ES-I3 (cell line): ENCODE results near the gene PTGES2.

Experiments
- H3K36me3 ChIP-seq: 2 replicates; pipeline ENCODE4 v1.6.1; 2013; ENCODE audit warnings: mild to moderate bottlenecking, low read length, control low read depth, moderate library complexity; ENCODE audit not compliant: insufficient read depth
- H3K4me1 ChIP-seq: 2 replicates; pipeline ENCODE4 v1.6.1; 2013; ENCODE audit warnings: mild to moderate bottlenecking, control low read depth, low read length; ENCODE audit not compliant: insufficient read depth
- H3K9ac ChIP-seq: 2 replicates; pipeline ENCODE4 v1.6.1; 2013; ENCODE audit warnings: low read depth, mild to moderate bottlenecking, low read length, moderate library complexity
- H3K9me3 ChIP-seq: 2 replicates; pipeline ENCODE4 v1.6.1; 2013; ENCODE audit warnings: mild to moderate bottlenecking, low read length, moderate library complexity; ENCODE audit not compliant: control insufficient read depth, insufficient read depth

The PTGES2 gene

DNA sequence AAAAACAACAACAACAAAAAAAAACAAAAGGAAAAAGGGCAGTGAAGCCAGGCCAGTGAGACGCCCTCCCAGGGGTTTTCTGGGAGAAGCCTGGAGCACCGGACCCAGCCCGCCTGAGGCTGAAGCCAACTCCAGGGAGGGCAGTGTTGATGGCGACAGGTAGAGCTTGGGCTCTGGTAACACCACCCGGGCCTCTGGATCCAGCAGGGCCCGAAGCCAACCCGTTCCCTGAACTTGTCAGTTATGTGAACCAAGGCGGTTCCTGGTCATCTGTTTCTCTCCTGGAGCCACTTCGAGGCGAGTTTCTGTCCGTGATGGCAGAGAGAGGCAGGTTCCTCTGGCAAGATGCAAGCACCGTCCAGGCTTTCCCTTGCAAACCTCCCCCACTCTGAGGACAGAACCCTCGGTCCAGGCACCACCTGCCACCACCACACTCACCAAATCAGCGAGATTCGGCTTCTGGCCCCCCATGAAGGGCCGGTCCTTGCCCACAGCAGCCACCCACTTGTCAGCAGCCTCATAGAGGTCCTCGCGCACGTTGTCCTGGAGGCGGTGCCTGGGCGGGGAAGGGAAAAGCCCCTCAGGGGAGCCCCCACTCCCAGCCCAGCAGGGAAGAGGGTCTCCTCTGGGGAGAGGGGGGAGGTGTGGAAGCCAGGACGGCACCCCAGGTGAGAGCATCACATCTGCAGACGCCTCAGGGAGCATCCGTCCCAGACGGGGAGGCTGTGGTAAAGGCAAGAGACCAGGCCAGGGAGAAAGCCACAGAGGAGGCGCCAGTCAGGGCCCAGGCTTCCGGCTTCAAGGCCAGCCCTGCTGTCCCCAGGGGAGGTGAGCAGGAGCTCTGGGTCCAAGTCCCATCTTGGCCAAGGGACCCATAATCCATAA, 5.4 kb downstream of the PTGES2 start:
- peaks cover 3% of the 10 kb centered on the region; the same call in 1 of the 2 replicates for H3K36me3 ChIP-seq
- peaks cover 11% of the 10 kb centered on the region for H3K4me1 ChIP-seq
- H3K9me3 ChIP-seq = no peaks in the 10 kb centered on the region
- no peak overlapping the region for H3K9ac ChIP-seq

DNA sequence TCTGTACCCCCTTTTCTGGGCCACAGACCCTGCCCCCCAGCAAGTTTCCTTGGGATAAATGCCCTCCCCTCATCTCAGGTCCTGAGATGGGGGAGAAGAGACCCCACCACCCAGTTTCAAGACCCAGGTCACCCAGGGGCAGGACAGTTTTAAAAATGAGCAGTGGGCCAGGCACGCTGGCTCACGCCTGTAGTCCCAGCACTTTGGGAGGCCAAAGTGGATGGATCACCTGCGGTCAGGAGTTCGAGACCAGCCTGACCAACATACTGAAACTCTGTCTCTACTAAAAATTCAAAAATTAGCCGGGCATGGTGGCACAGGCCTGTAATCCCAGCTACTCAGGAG, 6.1 kb downstream of the PTGES2 start:
- Histone ChIP-seq H3K4me1 (peaks cover 11% of the 10 kb centered on the region), H3K9me3 (no peaks in the 10 kb centered on the region), H3K9ac (no peak overlapping the region), H3K36me3 (peaks cover 3% of the 10 kb centered on the region; the same call in 1 of the 2 replicates)

DNA sequence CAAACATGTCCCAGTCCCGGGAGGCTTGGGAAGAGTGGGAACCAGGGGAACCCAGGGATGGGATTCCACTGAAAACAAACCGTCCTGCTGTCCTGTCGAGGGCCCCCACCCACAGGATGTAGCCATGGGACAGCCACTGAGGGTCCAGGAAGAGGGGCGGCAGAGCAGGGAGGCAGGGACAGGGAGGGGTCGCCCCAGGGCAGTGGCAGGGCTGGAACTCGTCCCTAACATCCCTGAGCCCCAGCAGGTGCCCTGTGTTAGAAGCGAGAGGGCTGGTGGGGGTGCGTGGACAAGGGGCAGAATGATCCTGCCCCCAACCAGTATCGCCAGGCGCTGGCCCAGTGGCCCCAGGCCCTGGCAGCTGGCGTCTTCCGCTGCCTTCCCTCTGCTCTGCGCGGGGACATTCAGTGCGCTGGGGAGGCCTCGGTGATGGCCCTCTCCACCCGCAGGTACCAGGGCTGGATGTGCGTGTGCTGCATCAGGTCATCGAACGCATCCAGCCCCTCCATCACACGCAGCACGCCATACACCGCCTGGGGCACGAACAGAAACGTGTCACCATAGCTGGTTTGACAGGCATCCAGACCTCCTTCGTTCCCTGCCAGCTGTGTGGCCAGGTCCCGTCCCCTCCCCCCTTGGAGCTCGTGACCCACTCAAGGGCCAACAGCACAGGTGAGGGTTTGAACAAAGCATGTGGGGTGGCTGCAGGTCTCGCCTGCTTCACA, 6.6 kb downstream of the PTGES2 start:
- Histone ChIP-seq H3K9ac (no peak overlapping the region), H3K9me3 (no peaks in the 10 kb centered on the region), H3K4me1 (peaks cover 7% of the 10 kb centered on the region), H3K36me3 (peaks cover 3% of the 10 kb centered on the region; the same call in 1 of the 2 replicates)

DNA sequence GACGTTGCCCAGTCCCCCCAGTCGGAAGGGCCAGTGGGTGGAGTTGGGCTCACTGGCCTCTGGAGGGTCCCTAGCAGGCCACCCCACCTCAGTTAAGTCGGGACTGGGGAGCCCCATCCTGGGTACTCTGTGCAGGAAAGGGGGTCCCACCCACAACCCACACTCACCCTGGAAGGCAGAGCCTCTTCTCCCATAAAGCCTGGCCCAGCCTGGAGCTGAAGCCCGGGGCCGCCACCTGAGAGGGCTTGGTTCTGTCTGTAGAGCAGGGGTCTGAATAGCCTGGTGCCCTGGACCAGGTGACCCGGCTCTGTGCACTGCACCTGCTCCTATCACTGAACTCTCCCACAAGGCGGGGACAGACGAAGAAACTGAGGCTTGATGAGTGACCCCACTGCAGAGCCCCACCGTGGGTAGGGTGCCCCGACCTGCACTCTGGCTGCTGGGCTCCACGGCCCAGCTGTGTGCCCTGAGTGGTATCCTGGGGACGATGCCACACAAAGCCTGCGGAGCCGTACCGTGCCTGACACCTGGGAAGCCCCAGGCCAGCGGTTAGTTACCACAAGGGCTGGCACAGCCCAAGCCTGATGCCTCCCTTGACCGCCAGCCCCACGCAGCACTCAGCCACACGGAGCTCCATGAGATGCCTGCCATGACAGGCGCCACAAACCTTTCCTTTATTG, 7.3 kb downstream of the PTGES2 start:
- H3K9me3 ChIP-seq = no peaks in the 10 kb centered on the region
- peaks cover 6% of the 10 kb centered on the region; the same call in 1 of the 2 replicates for H3K4me1 ChIP-seq
- no peak overlapping the region for H3K9ac ChIP-seq
- peaks cover 3% of the 10 kb centered on the region; the same call in 1 of the 2 replicates for H3K36me3 ChIP-seq

DNA sequence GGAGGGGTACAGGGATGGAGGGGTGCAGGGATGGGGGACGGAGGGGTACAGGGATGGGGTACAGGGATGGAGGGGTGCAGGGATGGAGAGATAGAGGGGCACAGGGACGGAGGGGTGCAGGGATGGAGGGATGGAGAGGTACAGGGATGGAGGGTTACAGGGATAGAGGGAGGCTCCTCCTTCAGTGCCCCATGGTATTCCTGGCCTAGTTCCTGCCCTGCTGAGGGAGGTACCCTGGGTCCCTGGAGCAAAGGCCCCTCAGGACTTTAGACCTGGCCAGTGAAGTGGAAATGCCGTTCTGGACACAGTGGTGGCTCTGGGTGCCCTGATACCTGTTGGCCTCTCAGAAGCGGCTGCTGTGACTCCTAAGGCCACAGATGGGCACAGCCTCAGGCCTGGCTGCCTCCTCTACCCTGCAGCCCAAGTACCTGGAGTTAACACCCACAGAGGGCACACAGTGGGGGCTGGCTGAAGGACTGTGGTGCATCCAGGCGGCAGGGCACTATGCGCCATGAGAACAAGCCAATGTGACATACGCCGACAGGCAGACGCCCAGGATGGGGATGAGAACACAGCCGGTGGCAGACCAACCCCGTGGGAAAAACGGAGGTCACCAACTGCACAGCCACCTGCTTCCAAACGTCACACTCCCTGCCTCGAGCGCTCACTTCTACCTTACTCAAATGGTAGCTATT, 8.4 kb downstream of the PTGES2 start:
- Histone ChIP-seq H3K36me3 (no peaks in the 10 kb centered on the region), H3K9ac (no peak overlapping the region), H3K4me1 (peaks cover 6% of the 10 kb centered on the region; the same call in 1 of the 2 replicates), H3K9me3 (no peaks in the 10 kb centered on the region)

DNA sequence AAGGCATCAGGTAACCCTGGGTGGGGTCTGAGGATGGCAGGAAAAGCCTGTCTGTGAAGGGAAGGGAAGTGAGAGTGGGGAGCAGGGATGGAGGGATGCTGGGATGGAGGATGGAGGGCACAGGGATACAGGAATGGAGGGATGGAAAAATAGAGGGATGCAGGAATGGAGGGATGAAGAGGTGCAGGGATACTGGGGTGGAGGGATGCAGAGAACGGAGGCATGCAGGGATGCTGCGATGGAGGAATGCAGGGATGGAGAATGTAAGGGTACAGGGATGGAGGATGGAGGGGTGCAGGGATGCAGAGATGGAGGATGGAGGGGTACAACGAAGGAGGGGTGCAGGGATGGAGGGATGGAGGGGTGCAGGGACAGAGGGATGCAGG, 9.1 kb downstream of the PTGES2 start:
- Histone ChIP-seq H3K9ac (0 out of 2 replicates have a peak overlapping the region, but pooled peaks have one; percentile 14), H3K36me3 (no peaks in the 10 kb centered on the region), H3K4me1 (peaks cover 6% of the 10 kb centered on the region; the same call in 1 of the 2 replicates), H3K9me3 (no peaks in the 10 kb centered on the region)

DNA sequence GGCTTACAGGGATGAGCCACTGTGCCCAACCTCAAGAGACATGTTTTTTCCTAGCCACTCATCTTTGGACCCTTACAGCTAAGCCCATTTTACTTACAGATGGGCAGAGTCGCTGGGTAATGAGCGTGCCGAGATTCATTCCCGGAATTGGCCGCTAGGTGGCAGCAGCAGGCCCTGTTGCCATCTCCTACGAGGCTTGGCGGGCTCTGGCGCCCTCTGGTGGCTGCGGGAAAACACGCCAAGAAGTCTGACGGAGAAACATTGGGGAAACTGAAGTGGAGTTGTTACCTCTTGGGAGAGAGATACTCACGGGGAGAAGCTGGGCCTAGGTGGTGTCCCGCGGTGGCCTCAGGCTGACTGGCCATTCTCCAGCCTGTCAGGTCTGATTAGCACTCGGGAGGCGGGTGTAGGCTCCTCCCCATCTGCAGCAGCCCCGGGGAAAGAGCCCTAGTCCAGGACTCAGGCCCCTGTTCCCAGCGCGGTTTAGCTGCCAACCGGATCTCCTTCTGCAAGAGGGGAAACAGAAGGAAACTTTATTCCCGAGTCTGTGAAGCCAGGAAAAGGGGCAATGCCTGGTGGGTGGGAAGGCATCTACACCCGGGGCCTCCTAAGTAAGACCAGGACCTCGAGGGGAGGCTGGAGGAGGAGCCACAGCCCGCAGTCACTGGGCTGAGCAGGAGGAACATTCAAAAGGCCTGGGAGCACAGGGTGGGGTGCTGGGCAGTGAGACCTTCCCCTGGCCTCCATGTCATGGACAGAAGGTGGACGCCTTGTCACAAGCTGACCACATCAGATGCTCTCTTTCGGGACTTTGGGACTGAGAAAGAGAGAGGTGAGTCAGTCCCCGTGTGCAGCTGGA, 9.7 kb downstream of the PTGES2 start:
- Histone ChIP-seq H3K9me3 (no peaks in the 10 kb centered on the region), H3K36me3 (no peaks in the 10 kb centered on the region), H3K4me1 (peaks cover 6% of the 10 kb centered on the region; the same call in 1 of the 2 replicates), H3K9ac (peak overlapping the region; percentile 14; the same call in 1 of the 2 replicates)

DNA sequence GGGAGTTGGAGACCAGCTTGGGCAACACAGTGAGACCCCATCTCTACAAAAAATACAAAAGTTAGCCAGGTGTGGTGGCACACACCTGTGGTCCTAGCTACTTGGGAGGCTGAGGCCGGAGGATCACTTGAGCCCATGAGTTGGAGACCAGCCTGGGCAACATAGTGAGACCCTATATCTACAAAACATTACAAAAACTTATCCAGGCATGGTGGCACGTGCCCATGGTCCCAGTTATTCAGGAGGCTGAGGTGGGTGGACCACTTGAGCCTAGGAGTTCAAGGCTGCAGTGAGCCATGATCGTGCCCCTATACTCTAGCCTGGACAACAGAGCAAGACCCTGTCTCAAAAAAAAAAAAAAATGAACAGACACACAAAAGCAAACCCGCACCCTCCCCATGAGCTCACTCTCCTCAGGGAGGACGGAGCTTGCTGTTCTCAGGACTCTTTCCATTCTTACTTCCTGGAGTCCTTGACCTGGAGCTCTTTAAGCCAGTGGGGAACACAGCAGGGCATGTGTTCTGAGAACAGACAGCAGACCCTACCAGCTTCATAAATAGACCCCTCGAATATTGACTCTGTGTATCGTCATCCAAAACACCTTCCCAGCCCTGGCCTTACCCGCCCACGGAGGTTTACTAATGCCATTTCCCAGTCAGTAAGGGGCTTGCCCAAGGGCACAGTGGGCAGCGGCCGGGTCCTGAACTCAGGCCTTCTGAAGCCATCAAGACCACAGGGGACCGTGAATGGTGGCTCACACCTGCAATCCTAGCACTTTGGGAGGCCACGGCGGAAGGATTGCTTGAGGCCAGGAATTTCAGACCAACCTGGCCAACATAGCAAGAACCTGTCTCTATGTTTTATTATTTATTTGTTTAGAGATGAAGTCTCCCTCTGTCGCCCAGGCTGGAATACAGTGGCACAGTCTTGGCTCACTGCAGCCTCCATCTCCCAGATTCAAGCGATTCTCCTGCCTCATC, 11.1 kb downstream of the PTGES2 start:
- Histone ChIP-seq H3K36me3 (no peaks in the 10 kb centered on the region), H3K4me1 (peaks cover 6% of the 10 kb centered on the region; the same call in 1 of the 2 replicates), H3K9ac (no peak overlapping the region), H3K9me3 (no peaks in the 10 kb centered on the region)

DNA sequence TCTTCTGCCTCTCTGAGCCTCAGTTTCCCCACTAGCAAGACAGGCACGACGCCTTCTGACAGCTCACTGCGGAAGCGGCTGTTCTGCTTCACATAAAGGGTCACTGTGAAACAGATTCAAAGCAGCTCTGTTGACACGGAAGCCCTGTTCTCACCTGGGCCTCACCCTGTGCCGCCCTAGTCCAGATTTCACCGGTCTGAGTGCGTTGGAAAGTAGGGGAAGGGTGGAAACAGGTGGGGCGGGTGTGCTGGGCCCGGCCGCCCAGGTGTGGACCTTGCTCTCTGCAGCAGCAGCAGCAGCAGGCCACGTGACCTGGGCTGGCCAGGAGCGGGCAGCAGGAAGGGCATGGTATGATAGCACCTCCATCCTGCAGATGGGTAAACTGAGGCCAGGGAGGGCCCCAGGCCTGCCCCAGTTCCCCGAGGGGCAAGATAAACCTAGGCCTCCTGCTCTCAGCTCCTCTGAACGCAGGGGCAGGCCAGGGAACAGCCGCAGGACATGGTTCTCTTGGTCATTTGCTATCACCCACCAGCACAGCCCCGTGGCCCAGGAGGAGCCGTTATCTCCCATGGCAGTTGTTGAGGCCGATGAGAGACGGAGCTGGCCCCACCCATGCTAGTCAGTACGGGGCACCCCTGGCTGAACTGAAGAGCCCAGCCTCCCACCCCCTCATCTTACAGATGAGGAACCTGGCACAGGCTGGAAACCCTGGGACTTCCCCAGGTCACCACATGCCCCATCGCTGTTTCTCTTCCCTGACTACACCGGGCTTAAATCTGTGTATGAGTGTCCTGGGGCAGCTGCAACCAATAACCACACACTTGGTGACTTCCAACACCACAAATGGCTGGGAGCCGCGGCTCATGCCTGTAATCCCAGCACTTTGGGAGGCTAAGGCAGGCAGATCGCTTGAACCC, 12.1 kb downstream of the PTGES2 start:
- H3K36me3 ChIP-seq = no peaks in the 10 kb centered on the region
- peaks cover 6% of the 10 kb centered on the region; the same call in 1 of the 2 replicates for H3K4me1 ChIP-seq
- no peaks in the 10 kb centered on the region for H3K9me3 ChIP-seq
- no peak overlapping the region for H3K9ac ChIP-seq

DNA sequence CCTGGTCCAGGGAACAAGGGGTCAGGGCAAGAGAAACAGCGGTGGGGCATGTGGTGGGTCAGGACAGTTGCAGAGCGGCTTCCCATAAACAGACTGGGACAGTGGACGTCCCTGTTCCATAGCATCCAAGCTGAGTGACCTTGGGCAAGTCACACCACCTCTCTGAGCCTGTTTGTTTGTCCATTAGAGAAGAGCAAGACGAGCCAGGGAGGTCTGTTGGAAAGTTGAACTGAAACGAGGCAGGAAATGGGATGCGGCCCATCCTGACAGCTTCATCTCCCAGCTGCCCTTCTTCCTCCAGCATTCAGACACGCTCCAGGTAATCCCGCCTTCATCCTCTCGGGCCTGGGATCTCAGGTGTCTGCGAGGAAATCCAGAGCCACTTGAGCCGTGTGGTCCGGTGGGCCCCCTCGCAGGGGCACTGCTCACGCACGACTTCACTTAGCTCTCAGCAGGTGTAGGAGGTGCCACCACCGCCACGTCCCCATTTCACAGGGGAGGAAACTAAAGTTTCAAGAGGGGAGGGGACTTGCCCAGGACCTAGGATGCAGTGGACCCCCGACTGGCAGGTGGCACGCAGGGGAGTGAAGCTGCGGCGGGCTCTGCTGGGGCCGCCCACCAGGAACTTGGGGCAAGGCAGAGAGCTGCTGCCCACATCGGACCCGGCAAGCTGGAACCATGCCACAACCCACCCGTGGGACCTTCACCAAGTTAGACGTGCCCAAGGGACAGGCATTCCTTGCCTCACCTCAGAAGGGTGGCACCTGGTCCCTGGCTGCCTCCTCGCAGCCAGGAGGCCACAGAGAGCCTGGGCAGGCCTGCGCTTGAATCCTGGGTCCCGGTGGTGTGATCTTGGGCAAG, 13.0 kb downstream of the PTGES2 start:
- H3K9ac ChIP-seq = no peak overlapping the region
- H3K36me3 ChIP-seq = no peaks in the 10 kb centered on the region
- no peaks in the 10 kb centered on the region for H3K9me3 ChIP-seq
- H3K4me1 ChIP-seq = peaks cover 6% of the 10 kb centered on the region; the same call in 1 of the 2 replicates
